Fibroblast of the aortic adventitia (primary cell): ENCODE results near the gene TMEM231. TPM values are rescaled to one million over a fixed set of nuclear protein-coding genes. Genes with fewer than 3 reads are reported as not detected.

Experiments used
- DNase-seq: peaks from one replicate; pipeline ENCODE4 v3.0.0-alpha.2; 2010; ENCODE audit warnings: low read depth
- H3K4me3 ChIP-seq: 2 replicates; pipeline ENCODE4 v1.5.1; 2011; ENCODE audit warnings: low read depth, mild to moderate bottlenecking, control low read depth, low read length, moderate library complexity
- total RNA-seq: library from RNA; depleted of rRNA; stranded (reverse); fragments of >200 nt; gene quantifications from 2 replicates; pipeline ENCODE4 v1.2.3, GENCODE V29; 2012; ENCODE audit warnings: low replicate concordance
- TF ChIP-seq, protein P1 (sequence below): IDR thresholded peaks from 2 replicates; pipeline ENCODE4 v1.5.1; 2011; ENCODE audit warnings: mild to moderate bottlenecking, low read length, control low read depth, inconsistent platforms; ENCODE audit not compliant: insufficient read depth

Gene TMEM231
- total RNA-seq, 1 donor: 13.9 TPM

DNA sequence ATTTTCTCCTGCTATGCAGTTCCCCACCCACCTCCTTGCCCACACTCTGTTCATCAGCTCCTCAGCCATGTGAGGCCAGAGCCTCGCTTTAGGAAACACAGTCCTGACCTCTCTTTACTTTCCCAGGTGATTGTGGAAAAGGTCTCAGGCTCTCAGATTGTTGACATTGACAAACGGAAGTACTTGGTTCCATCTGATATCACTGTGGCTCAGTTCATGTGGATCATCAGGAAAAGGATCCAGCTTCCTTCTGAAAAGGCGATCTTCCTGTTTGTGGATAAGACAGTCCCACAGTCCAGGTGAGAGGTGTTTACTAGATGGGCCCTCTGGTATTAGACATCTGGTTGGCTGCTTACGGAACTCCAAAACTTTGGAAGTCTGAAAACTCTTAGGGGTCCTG lies 11.9 kb upstream of the TMEM231 start:
- no peak for DNase-seq
- TF ChIP-seq, protein P1, sequence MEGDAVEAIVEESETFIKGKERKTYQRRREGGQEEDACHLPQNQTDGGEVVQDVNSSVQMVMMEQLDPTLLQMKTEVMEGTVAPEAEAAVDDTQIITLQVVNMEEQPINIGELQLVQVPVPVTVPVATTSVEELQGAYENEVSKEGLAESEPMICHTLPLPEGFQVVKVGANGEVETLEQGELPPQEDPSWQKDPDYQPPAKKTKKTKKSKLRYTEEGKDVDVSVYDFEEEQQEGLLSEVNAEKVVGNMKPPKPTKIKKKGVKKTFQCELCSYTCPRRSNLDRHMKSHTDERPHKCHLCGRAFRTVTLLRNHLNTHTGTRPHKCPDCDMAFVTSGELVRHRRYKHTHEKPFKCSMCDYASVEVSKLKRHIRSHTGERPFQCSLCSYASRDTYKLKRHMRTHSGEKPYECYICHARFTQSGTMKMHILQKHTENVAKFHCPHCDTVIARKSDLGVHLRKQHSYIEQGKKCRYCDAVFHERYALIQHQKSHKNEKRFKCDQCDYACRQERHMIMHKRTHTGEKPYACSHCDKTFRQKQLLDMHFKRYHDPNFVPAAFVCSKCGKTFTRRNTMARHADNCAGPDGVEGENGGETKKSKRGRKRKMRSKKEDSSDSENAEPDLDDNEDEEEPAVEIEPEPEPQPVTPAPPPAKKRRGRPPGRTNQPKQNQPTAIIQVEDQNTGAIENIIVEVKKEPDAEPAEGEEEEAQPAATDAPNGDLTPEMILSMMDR: no peak
- H3K4me3 ChIP-seq: no peak overlapping the region

DNA sequence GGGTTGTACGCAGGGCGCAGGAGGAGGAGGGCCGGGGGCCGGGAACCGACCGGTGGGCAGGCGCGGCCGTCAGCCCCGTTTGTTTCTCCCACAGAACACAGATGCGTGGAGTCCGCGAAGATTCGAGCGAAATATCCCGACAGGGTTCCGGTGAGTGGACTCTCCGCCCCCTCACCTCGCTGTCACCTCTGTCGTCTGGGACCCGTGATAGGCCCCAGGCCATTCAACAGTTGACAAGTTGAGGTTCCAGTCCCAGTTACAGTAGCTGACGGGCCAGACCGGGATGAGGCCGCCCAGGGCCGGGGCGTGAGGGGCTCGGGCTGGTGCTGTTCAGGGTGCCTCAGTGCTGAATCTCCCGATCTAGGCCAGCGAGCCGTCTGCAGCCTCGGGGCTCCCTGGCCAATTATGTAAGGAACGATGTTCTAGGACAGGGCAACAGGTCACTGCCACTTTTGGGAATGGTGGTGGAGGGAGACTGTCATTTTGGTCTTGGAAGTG lies 10.8 kb upstream of the TMEM231 start:
- H3K4me3 ChIP-seq: peak overlapping the region; percentile 98
- DNase-seq: no peak
- TF ChIP-seq, protein P1: no peak

DNA sequence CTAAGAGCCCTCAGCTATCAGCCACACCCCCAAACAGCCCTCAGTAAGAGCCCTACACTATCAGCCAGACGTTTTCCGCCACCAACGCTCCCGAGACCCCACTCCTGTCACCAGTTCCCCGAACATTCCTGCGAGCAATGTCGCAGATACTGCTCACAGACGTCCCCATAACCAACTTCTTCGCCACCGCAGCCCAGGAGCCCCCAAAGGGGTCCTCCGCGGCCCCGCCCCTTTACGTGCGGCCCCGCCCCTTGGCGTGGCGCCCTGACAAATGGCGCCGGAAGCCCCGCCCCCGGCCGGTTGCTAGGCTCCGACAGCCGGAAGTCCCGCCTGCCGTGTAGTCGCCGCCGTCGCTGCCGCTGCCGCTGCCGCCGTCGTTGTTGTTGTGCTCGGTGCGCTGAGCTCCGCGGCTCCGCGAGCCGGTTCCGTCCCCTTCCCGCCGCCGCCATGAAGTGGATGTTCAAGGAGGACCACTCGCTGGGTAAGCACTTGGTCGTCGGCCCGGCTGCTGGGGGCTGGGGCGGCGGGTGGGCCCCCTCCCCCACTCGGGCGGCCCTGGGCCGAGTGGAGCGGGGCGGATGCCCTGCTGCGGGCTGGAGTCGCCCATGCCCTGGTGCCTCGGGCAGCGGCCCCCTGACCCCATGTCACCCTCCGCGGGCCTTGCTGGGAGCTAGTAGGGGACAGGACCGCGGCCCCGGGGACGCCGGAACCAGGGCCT lies 10.1 kb upstream of the TMEM231 start, which contains the start of gene GABARAPL2:
Gene GABARAPL2 (plus strand): TSS at position 340 of the 718 bp plus-strand sequence. CDS start 108 bp downstream, at position 448.
- TF ChIP-seq, protein P1: no peak
- DNase-seq: peak; percentile 62
- peak within 1 kb of the TSS; percentile 98 for H3K4me3 ChIP-seq

DNA sequence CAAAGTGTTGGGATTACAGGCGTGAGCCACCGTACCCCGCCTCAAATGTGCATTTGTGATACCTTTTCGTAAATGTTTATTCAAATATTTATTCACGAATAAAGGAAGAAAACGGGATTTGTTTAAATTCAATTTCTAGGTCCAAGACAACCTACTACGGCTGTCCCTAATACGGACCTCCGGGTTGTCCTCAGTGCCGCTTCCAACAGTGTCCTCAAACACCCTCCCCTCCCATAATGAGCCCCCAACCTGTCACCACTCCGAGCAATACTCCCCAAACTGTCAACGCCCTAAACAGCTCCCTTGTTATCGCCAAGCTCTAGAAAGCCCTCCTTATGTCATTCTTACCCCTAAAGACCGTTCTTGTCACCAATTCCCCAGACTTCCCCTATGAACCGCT lies 9.6 kb upstream of the TMEM231 start:
- peak overlapping the region; percentile 98 for H3K4me3 ChIP-seq
- DNase-seq: no peak
- TF ChIP-seq, protein P1: no peak

DNA sequence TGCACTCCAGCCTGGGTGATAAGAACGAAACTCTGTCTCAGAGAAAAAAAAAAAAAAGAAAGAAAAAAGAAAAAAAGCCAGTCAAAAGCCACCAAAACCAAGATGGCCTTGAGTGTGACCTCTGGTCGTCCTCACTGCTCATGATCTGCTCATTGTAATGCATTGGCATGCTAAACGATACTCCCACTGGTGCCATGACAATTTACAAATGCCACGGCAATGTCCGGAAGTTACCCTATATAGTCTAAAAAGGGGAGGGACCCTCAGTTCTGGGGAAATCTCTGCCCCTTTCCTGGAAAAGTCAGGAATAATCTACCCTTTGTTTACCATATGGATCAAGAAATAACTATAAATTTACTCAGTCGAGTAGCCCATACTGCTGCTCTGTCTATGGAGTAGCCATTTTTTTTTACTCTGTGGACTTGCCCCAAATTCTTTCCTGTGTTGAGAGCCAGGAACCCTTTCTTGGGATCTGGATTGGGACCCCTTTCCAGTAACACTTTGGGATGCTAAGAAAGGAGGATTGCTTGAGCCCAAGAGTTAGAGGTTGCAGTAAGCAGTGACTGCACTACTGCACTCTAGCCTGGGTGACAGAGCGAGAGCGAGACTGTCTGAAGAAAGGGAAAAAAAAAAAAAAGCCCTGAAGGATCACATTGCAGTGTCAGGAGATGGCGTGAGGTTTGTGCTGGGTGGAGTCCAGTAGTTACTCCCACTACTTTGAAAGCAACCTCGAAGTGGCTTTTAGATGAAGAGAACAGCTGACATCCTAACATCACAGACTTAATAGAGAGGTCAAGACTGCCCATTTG lies 3.7 kb upstream of the TMEM231 start:
- TF ChIP-seq, protein P1: no peak
- H3K4me3 ChIP-seq: no peak overlapping the region
- DNase-seq: peak; percentile 77

DNA sequence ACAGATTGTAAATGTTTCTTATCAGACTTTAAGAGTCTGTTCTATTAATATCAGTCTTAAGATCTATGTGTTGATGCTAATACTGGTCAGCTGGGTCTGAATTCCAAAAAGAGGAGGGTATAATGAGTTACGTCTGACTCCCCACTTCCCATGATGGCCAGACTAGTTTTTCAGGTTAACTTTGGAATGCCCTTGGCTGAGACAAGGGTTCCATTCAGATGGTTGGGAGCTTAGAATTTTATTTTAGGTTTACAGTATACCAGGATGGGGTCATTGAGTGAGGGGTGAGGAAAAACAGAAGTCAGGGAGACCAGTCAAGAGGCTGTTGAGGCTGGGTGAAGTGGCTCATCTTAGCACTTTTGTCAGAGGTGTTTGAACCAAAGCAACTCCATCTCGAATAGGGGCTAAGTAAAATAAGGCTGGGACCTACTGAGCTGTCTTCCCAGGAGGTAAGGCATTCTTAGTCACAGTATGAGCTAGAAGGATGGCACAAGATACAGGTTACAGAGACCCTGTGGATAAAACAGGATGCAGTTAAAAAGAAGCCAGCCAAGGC lies 2.9 kb upstream of the TMEM231 start:
- no peak for DNase-seq
- no peak overlapping the region for H3K4me3 ChIP-seq
- TF ChIP-seq, protein P1: no peak
